ENCODE measurements around the gene TFCP2. TPM values are rescaled to one million over a fixed set of nuclear protein-coding genes. Genes with fewer than 3 reads are reported as not detected.

The TFCP2 gene
- total and polyA plus RNA-seq, 2 donors from 2014 or later, result 15.2 to 31.2 TPM

DNA sequence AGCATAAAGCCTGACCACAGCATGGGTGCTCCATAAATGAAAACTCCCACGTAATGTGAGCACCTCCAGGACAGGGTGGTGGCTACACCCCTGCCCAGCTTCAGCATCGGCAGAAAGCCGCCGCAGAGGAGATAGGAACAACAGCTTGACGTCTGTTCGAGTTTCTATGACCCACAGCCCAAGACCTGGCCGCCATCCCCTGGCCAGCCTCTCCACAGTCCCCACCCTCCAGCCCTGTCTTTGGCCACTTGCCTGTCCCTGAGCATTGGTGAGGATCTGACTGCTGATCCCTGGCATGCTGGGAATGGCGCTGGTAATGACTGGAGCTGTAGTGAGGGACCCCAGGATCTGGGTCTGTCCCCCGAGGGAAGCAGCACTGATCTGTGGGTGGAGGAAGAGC is 23.6 kb upstream of the TFCP2 start:
- no peak for FAIRE-seq
- H3K27me3 ChIP-seq (ENCODE audit: control insufficient read depth, insufficient read depth, low read length), result no peaks in the 10 kb centered on the region
- no peak for DNase-seq
- no peak overlapping the region for H3K9ac ChIP-seq (ENCODE audit: low read length in 3 of 3)
- intact Hi-C loops (cut with DNase I), result no loop called here
- no peak overlapping the region for H3K4me3 ChIP-seq (ENCODE audit: low read length in 3 of 3)
- H3K36me3 ChIP-seq (ENCODE audit: control insufficient read depth in 2 of 3, insufficient read depth in 3 of 3, low read length in 3 of 3), result no peaks in the 10 kb centered on the region
- peaks cover 0 to 2% (median 0%) of the 10 kb centered on the region in 3 donors for H3K4me1 ChIP-seq (ENCODE audit: control insufficient read depth in 2 of 3, insufficient read depth in 2 of 3, low read depth in 1 of 3, low read length in 3 of 3)
- TF ChIP-seq CTCF (IDR thresholded peaks at IDR 0.05; ENCODE audit: borderline replicate concordance, extremely low read depth, insufficient read depth), result no peak
- no peaks in the 10 kb centered on the region for H3K9me3 ChIP-seq (ENCODE audit: control insufficient read depth in 2 of 3, insufficient read depth in 1 of 3, low read length in 3 of 3)
- H3K27ac ChIP-seq (ENCODE audit: low read depth in 2 of 2, low read length in 2 of 2), result no peak overlapping the region

- Histone ChIP-seq H3K9ac (ENCODE audit: low read length in 3 of 3) (no peak overlapping the region), H3K27ac (ENCODE audit: low read depth in 2 of 2, low read length in 2 of 2) (no peak overlapping the region), H3K36me3 (ENCODE audit: control insufficient read depth in 2 of 3, insufficient read depth in 3 of 3, low read length in 3 of 3) (no peaks in the 10 kb centered on the region), H3K27me3 (ENCODE audit: control insufficient read depth, insufficient read depth, low read length) (no peaks in the 10 kb centered on the region), H3K4me3 (ENCODE audit: low read length in 3 of 3) (no peak overlapping the region), H3K9me3 (ENCODE audit: control insufficient read depth in 2 of 3, insufficient read depth in 1 of 3, low read length in 3 of 3) (no peaks in the 10 kb centered on the region), H3K4me1 (ENCODE audit: control insufficient read depth in 2 of 3, insufficient read depth in 2 of 3, low read depth in 1 of 3, low read length in 3 of 3) (peaks cover 0 to 2% (median 0%) of the 10 kb centered on the region in 3 donors)
- no peak for TF ChIP-seq CTCF (IDR thresholded peaks at IDR 0.05; ENCODE audit: borderline replicate concordance, extremely low read depth, insufficient read depth)
- FAIRE-seq (no peak), DNase-seq (no peak)
- intact Hi-C loops (cut with DNase I), result no loop called here
Observed at GRCh38 chr12:51195841-51196240, 22.9 kb upstream of the TFCP2 start.

GRCh38 chr12:51192284-51192671 is 19.3 kb upstream of the TFCP2 start:
- H3K9ac ChIP-seq (ENCODE audit: low read length in 3 of 3), result no peak overlapping the region
- FAIRE-seq, result no peak
- no peaks in the 10 kb centered on the region for H3K27me3 ChIP-seq (ENCODE audit: control insufficient read depth, insufficient read depth, low read length)
- no peak overlapping the region for H3K27ac ChIP-seq (ENCODE audit: low read depth in 2 of 2, low read length in 2 of 2)
- H3K9me3 ChIP-seq (ENCODE audit: control insufficient read depth in 2 of 3, insufficient read depth in 1 of 3, low read length in 3 of 3), result no peaks in the 10 kb centered on the region
- no peak for DNase-seq
- H3K4me3 ChIP-seq (ENCODE audit: low read length in 3 of 3), result no peak overlapping the region
- peaks cover 0 to 8% (median 2%) of the 10 kb centered on the region in 3 donors for H3K36me3 ChIP-seq (ENCODE audit: control insufficient read depth in 2 of 3, insufficient read depth in 3 of 3, low read length in 3 of 3)
- peaks cover 0 to 4% (median 0%) of the 10 kb centered on the region in 3 donors for H3K4me1 ChIP-seq (ENCODE audit: control insufficient read depth in 2 of 3, insufficient read depth in 2 of 3, low read depth in 1 of 3, low read length in 3 of 3)
- intact Hi-C loops (cut with DNase I), result no loop called here
- TF ChIP-seq CTCF (IDR thresholded peaks at IDR 0.05; ENCODE audit: borderline replicate concordance, extremely low read depth, insufficient read depth), result no peak
